B cell (primary cell): Measurements from ENCODE around the gene CD72. TPM values are rescaled to one million over a fixed set of nuclear protein-coding genes. Genes with fewer than 3 reads are reported as not detected.

Source experiments
- ATAC-seq: fragments of 200-7000 bp; cut with Tn5 transposase; one replicate; pipeline ENCODE4 v1.10.0; 2021; ENCODE audit warnings: low read depth, mild to moderate bottlenecking, moderate number of reproducible peaks, moderate library complexity
- CTCF ChIA-PET: fragments of 350-600 bp; sonication (Branson Sonifier 250); formaldehyde crosslinking; loops from one replicate; lab custom pipeline; 2021; ENCODE audit warnings: antibody characterized with exemption, inconsistent platforms; lab: Charles Lee
- POLR2A ChIA-PET: fragments of 350-600 bp; sonication (Branson Sonifier 250); formaldehyde crosslinking; loops from one replicate; lab custom pipeline; 2021; ENCODE audit warnings: antibody characterized with exemption; lab: Charles Lee
- DNase-seq: peaks from one replicate; pipeline ENCODE4 v3.0.0; 2013
- H2AFZ ChIP-seq: 2 replicates; pipeline ENCODE4 v1.6.1; 2012; ENCODE audit warnings: mild to moderate bottlenecking, low read depth, low read length; ENCODE audit not compliant: insufficient read depth, poor library complexity, severe bottlenecking
- H3K27ac ChIP-seq, 2 donors: 1 replicate in 1 of 2; 2 replicates in 1 of 2; pipeline ENCODE4 v1.5.1; 2012 to 2013; ENCODE audit warnings: low read length in 2 of 2, mild to moderate bottlenecking in 2 of 2, moderate library complexity in 1 of 2
- H3K27me3 ChIP-seq, 4 experiments: fragments of 200-600 bp in 1 of 4; sonication (generic) in 1 of 4; replicated peaks in 1 of 4; 1 replicate in 2 of 4; 2 replicates in 2 of 4; pipeline versions ENCODE4 v1.6.1 to v1.7.0; 2013 to 2016; ENCODE audit warnings: low read length in 3 of 4, mild to moderate bottlenecking in 2 of 4, mixed read lengths in 1 of 4, moderate library complexity in 1 of 4; ENCODE audit not compliant: insufficient read depth in 4 of 4, control insufficient read depth in 3 of 4; ENCODE audit errors: control extremely low read depth in 1 of 4
- H3K36me3 ChIP-seq, 2 experiments: replicated peaks in 1 of 2; 1 replicate in 1 of 2; 2 replicates in 1 of 2; pipeline versions ENCODE4 v1.6.1 to v1.7.1; 2013; ENCODE audit warnings: low read length in 1 of 2; ENCODE audit not compliant: insufficient read depth in 2 of 2, control insufficient read depth in 1 of 2; ENCODE audit errors: control extremely low read depth in 1 of 2, extremely low read depth in 1 of 2
- H3K4me1 ChIP-seq, 2 donors: fragments of 200-600 bp in 1 of 2; sonication (generic) in 1 of 2; 1 replicate in 1 of 2; 2 replicates in 1 of 2; pipeline versions ENCODE4 v1.5.1 to v1.6.1; 2013 to 2017; ENCODE audit warnings: low read length in 2 of 2; ENCODE audit not compliant: control insufficient read depth in 2 of 2, insufficient read depth in 2 of 2
- H3K4me2 ChIP-seq: replicated peaks from 2 replicates; pipeline ENCODE3; 2012; ENCODE audit warnings: mild to moderate bottlenecking, low read depth, low read length; ENCODE audit not compliant: poor library complexity, severe bottlenecking
- H3K4me3 ChIP-seq, 5 experiments: fragments of 200-600 bp in 1 of 5; sonication (generic) in 1 of 5; 1 replicate in 3 of 5; 2 replicates in 2 of 5; pipeline versions ENCODE4 v1.5.1 to v1.7.0; 2011 to 2016; ENCODE audit warnings: low read length in 4 of 5, mild to moderate bottlenecking in 4 of 5, low read depth in 2 of 5, control low read depth in 1 of 5, moderate library complexity in 1 of 5; ENCODE audit not compliant: insufficient read depth in 1 of 5; ENCODE audit errors: control extremely low read depth in 1 of 5, extremely low read depth in 1 of 5
- H3K79me2 ChIP-seq: fragments of 200-600 bp; sonication (generic); one replicate; pipeline ENCODE4 v1.6.0; 2016; ENCODE audit warnings: low read length; ENCODE audit not compliant: control insufficient read depth, insufficient read depth
- H3K9ac ChIP-seq: fragments of 200-600 bp; sonication (generic); 2 replicates; pipeline ENCODE4 v1.6.1; 2017; ENCODE audit warnings: mild to moderate bottlenecking, low read length, moderate library complexity
- H3K9me3 ChIP-seq, 3 donors: one replicate each; pipeline versions ENCODE4 v1.6.1 to v1.7.1; 2013; ENCODE audit warnings: low read length in 2 of 3; ENCODE audit not compliant: control insufficient read depth in 2 of 3, insufficient read depth in 1 of 3; ENCODE audit errors: control extremely low read depth in 1 of 3
- H4K20me1 ChIP-seq: 2 replicates; pipeline ENCODE4 v1.6.0; 2012; ENCODE audit warnings: mild to moderate bottlenecking, low read length; ENCODE audit not compliant: insufficient read depth, control insufficient read depth, poor library complexity, severe bottlenecking
- H3K27ac Mint-ChIP-seq: one replicate; pipeline ENCODE4 v1.8.0; 2021; ENCODE audit warnings: mixed read lengths
- H3K27me3 Mint-ChIP-seq: one replicate; pipeline ENCODE4 v1.8.0; 2021; ENCODE audit warnings: mixed read lengths
- H3K4me1 Mint-ChIP-seq: one replicate; pipeline ENCODE4 v1.8.0; 2021; ENCODE audit warnings: mixed read lengths
- H3K4me3 Mint-ChIP-seq: one replicate; pipeline ENCODE4 v1.8.0; 2021; ENCODE audit warnings: mixed read lengths
- H3K9me3 Mint-ChIP-seq: one replicate; pipeline ENCODE4 v1.8.0; 2022; ENCODE audit warnings: mixed read lengths; ENCODE audit not compliant: insufficient read depth
- CTCF ChIP-seq: fragments of 200-600 bp; IDR thresholded peaks from one replicate; pipeline ENCODE4 v1.8.0; 2022; ENCODE audit warnings: antibody characterized with exemption, mild to moderate bottlenecking
- EZH2 ChIP-seq: IDR thresholded peaks from 2 replicates; pipeline ENCODE4 v1.6.1; 2012; ENCODE audit warnings: borderline replicate concordance, low read depth, mild to moderate bottlenecking, moderate library complexity, low read length; ENCODE audit not compliant: insufficient read depth, poor library complexity, severe bottlenecking
- WGBS: methylation state at CpG from one replicate; pipeline ENCODE4 v1.1.5; 2013; ENCODE audit warnings: missing lambda C conversion rate; ENCODE audit not compliant: insufficient coverage; 5-methylcytosine and 5-hydroxymethylcytosine counted together
- intact Hi-C: fragments of 100-400 bp; cut with micrococcal nuclease; formaldehyde crosslinking; loops from one replicate; pipeline ENCODE4 v1.10.0; 2022
- polyA plus RNA-seq: library from polyadenylated mRNA; depleted of rRNA; stranded (reverse); fragments of >200 nt; gene quantifications from 2 replicates; pipeline ENCODE4 v1.2.3, GENCODE V29; 2012
- total RNA-seq, 2 donors: library from RNA; stranded (reverse); fragments of 120-200 nt in 1 of 2; gene quantifications; 1 replicate in 1 of 2; 2 replicates in 1 of 2; pipeline versions ENCODE4 v1.2.3 to v1.2.4, GENCODE V29; 2013 to 2022

CD72 gene
- total and polyA plus RNA-seq, 2 donors (not counting 1 experiment from before 2014, with no cell fraction given) = 94.6 to 436 TPM

GRCh38 chr9:35608221-35608620, 10.0 kb downstream of the CD72 start:
- CTCF ChIA-PET = interaction anchor here (0.8 to 14.3 kb wide), 9 partner anchors 8 to 123 kb away, joined by 3 to 357 read pairs (median 11); partner anchors contain the start of genes ARHGEF39, CCDC107, CREB3 and RMRP
- peak overlapping the region in 1 of 2 donors; percentile 24 for H3K27ac ChIP-seq
- no peak overlapping the region for H3K4me3 ChIP-seq
- POLR2A ChIA-PET = interaction anchor here (1.6 kb wide), 1 partner anchor 12 kb away, joined by 6 read pairs; no protein-coding TSS in a partner anchor
- ATAC-seq (no peak), DNase-seq (no peak)
- no peaks in the 10 kb centered on the region for H3K27me3 ChIP-seq
- peaks cover 24% of the 10 kb centered on the region for H3K79me2 ChIP-seq
- no peak overlapping the region for H2AFZ ChIP-seq
- no peak overlapping the region for H3K9ac ChIP-seq
- H4K20me1 ChIP-seq = peaks cover 55% of the 10 kb centered on the region
- H3K27ac Mint-ChIP-seq = no peak overlapping the region
- no peaks in the 10 kb centered on the region for H3K9me3 ChIP-seq
- WGBS = 94% methylated on average over 7 of the region's 7 CpGs
- H3K9me3 Mint-ChIP-seq = no peaks in the 10 kb centered on the region
- no peak overlapping the region for H3K4me3 Mint-ChIP-seq
- H3K27me3 Mint-ChIP-seq = no peaks in the 10 kb centered on the region
- H3K4me1 Mint-ChIP-seq = peaks cover 52% of the 10 kb centered on the region
- TF ChIP-seq EZH2 (no peak), CTCF (no peak)
- H3K36me3 ChIP-seq = peaks cover 22 to 57% of the 10 kb centered on the region in 2 experiments
- H3K4me2 ChIP-seq = no peak overlapping the region
- intact Hi-C loops = no loop called here
- H3K4me1 ChIP-seq = peaks cover 38 to 73% of the 10 kb centered on the region in 2 donors

GRCh38 chr9:35606726-35607125, 11.5 kb downstream of the CD72 start:
- Mint-ChIP-seq H3K27ac (peak overlapping the region; percentile 60), H3K27me3 (no peaks in the 10 kb centered on the region), H3K9me3 (no peaks in the 10 kb centered on the region), H3K4me1 (peaks cover 43% of the 10 kb centered on the region), H3K4me3 (peak overlapping the region; percentile 64)
- intact Hi-C loops = no loop called here
- Histone ChIP-seq H3K4me1 (peaks cover 29 to 62% of the 10 kb centered on the region in 2 donors), H3K4me3 (no peak overlapping the region), H3K27me3 (no peaks in the 10 kb centered on the region), H2AFZ (no peak overlapping the region), H3K79me2 (peaks cover 24% of the 10 kb centered on the region), H3K9ac (no peak overlapping the region), H3K27ac (peak overlapping the region in 1 of 2 donors; percentile 73), H3K36me3 (peaks cover 18 to 43% of the 10 kb centered on the region in 2 experiments), H4K20me1 (peaks cover 50% of the 10 kb centered on the region), H3K4me2 (peak overlapping the region; percentile 96), H3K9me3 (no peaks in the 10 kb centered on the region)
- TF ChIP-seq EZH2 = no peak
- no peak for TF ChIP-seq CTCF
- DNase-seq (no peak), ATAC-seq (no peak)
- CTCF ChIA-PET = interaction anchor here (2.2 to 3.5 kb wide), 2 partner anchors 11 to 51 kb away, joined by 17 to 49 read pairs; partner anchors contain the start of genes CCDC107, CD72 and RMRP
- POLR2A ChIA-PET = interaction anchor here (3.1 to 3.6 kb wide), 3 partner anchors 12 to 126 kb away, joined by 11 to 30 read pairs (median 24); partner anchors contain the start of genes CCDC107, CD72, CREB3 and RMRP
- WGBS = 97% methylated on average over 5 of the region's 7 CpGs
